Activated B cell treated with CpG ODN at 0.5 μM for 24 hours (primary cell): ENCODE results near the gene FUT1. TPM values are rescaled to one million over a fixed set of nuclear protein-coding genes. Genes with fewer than 3 reads are reported as not detected.

Source experiments
- ATAC-seq: fragments of 200-7000 bp; cut with Tn5 transposase; one replicate; pipeline ENCODE4 v1.10.0; 2021; ENCODE audit warnings: low read depth, mild to moderate bottlenecking, moderate library complexity
- CTCF ChIA-PET: fragments of 350-600 bp; sonication (Branson Sonifier 250); formaldehyde crosslinking; loops from one replicate; lab custom pipeline; 2021; ENCODE audit warnings: antibody characterized with exemption; lab: Charles Lee
- POLR2A ChIA-PET: fragments of 350-600 bp; sonication (Branson Sonifier 250); formaldehyde crosslinking; loops from one replicate; lab custom pipeline; 2021; ENCODE audit warnings: antibody characterized with exemption; lab: Charles Lee
- DNase-seq: peaks from one replicate; pipeline ENCODE4 v3.0.0; 2022
- H3K27ac Mint-ChIP-seq: one replicate; pipeline ENCODE4 v1.8.0; 2020; ENCODE audit warnings: mixed read lengths
- H3K27me3 Mint-ChIP-seq: one replicate; pipeline ENCODE4 v1.8.0; 2021; ENCODE audit warnings: mixed read lengths
- H3K36me3 Mint-ChIP-seq: one replicate; pipeline ENCODE4 v1.8.0; 2021; ENCODE audit warnings: low read depth, mixed read lengths
- H3K4me1 Mint-ChIP-seq: one replicate; pipeline ENCODE4 v1.8.0; 2021; ENCODE audit warnings: mixed read lengths
- H3K4me3 Mint-ChIP-seq: one replicate; pipeline ENCODE4 v1.8.0; 2020; ENCODE audit warnings: mild to moderate bottlenecking, mixed read lengths
- H3K9me3 Mint-ChIP-seq: one replicate; pipeline ENCODE4 v1.8.0; 2020; ENCODE audit warnings: mixed read lengths
- CTCF ChIP-seq: fragments of 200-600 bp; IDR thresholded peaks from one replicate; pipeline ENCODE4 v1.8.0; 2022; ENCODE audit warnings: antibody characterized with exemption, mild to moderate bottlenecking
- intact Hi-C: fragments of 100-400 bp; cut with micrococcal nuclease; formaldehyde crosslinking; loops from one replicate; pipeline ENCODE4 v1.15.1; 2024
- total RNA-seq: library from RNA; stranded (reverse); gene quantifications from 2 replicates; pipeline ENCODE4 v1.2.3, GENCODE V29; 2022

Gene FUT1
- total RNA-seq, 1 donor from 2014 or later = not detected

GRCh38 chr19:48751845-48752495 is 471 bp downstream of the FUT1 start:
- Mint-ChIP-seq H3K9me3 (no peaks in the 10 kb centered on the region), H3K4me1 (peaks cover 12% of the 10 kb centered on the region), H3K36me3 (no peaks in the 10 kb centered on the region), H3K4me3 (peak overlapping the region; percentile 64), H3K27ac (no peak overlapping the region), H3K27me3 (peaks cover 36% of the 10 kb centered on the region)
- no peak for TF ChIP-seq CTCF
- ChIA-PET POLR2A (interaction anchor here (0.6 to 0.7 kb wide), 2 partner anchors 11 to 38 kb away, joined by 3 read pairs; no protein-coding TSS in a partner anchor), CTCF (interaction anchor here (0.9 kb wide), 1 partner anchor 13 kb away, joined by 3 read pairs; no protein-coding TSS in a partner anchor)
- DNase-seq (no peak), ATAC-seq (no peak)
- intact Hi-C loops = loop anchor here (2.0 kb wide), 1 partner anchor 29 kb away; no protein-coding TSS in a partner anchor

DNA sequence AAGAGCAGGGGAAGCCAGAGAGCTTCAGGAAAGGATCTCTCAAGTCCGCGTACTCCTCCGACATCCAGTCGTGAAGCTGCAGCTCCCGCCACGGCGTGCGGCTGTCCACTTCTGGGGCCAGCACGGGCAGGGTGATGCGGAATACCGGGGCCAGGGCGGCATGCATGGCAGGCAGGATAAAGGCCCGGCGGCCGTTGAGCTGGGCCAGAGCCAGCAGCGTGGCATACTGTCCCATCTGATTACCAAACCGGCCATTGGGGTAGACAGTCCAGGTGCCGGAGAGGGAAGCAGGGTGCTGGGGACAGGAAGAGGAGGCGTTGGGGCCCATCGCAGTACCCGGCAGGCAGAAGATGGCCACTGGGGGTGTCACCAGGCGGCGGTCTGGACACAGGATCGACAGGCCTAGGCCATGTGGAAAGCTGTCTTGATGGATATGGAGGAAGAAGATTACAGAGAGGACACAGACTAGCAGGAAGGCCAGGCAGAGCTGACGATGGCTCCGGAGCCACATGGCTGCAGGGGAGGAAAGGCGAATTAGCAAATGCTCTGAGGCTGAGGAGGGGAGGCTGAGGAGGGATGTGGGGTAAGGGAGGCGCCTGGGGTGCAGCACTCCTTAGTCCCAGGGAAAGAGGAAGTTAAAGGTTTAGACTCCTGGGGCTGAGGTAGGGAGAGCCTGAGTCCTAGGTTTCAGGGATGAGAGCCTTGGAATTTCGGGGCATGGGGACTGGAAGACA is 1.5 kb downstream of the FUT1 start:
- H3K36me3 Mint-ChIP-seq = no peaks in the 10 kb centered on the region
- no peaks in the 10 kb centered on the region for H3K9me3 Mint-ChIP-seq
- POLR2A ChIA-PET = no interaction called here
- CTCF ChIA-PET = no interaction called here
- H3K27me3 Mint-ChIP-seq = peaks cover 41% of the 10 kb centered on the region
- DNase-seq (no peak), ATAC-seq (no peak)
- no peak for TF ChIP-seq CTCF
- peaks cover 12% of the 10 kb centered on the region for H3K4me1 Mint-ChIP-seq
- H3K4me3 Mint-ChIP-seq = peak overlapping the region; percentile 20
- no peak overlapping the region for H3K27ac Mint-ChIP-seq
- intact Hi-C loops = no loop called here

GRCh38 chr19:48750351-48750750 is 2.1 kb downstream of the FUT1 start:
- intact Hi-C loops = no loop called here
- Mint-ChIP-seq H3K4me3 (no peak overlapping the region), H3K27me3 (peaks cover 43% of the 10 kb centered on the region), H3K4me1 (peaks cover 12% of the 10 kb centered on the region), H3K9me3 (peaks cover 2% of the 10 kb centered on the region), H3K27ac (no peak overlapping the region), H3K36me3 (no peaks in the 10 kb centered on the region)
- DNase-seq = no peak
- ChIA-PET POLR2A (no interaction called here), CTCF (no interaction called here)
- ATAC-seq = no peak
- no peak for TF ChIP-seq CTCF

DNA sequence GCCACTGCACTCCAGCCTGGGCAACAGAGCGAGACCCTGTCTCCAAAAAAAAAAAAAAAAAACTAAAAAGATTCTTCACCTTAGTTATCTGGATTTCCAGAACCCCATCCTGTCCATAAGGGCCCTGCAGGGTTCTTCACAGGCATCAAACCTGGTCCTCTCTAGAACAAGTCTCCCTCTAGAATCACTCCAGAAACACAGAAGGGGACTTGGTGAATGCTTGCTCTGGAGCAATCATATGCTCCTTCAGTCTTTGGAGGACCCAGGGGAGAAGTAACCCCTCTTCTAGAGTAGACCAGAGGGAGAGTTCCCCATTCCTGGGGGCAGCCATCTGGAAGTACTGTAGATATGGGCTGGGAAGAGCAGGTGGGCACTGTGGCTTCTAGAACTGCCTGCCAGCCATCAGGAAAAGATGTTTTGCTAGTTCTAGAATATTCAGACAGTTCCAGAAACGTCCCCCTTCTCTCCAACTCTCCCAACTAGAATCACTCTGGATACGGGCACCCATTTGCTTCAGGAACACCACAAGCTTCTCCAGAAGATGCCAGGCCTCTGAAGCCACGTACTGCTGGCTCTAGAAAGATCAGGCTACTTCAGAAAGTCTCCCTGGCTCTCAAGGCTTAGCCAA is 2.8 kb downstream of the FUT1 start:
- no peak for DNase-seq
- Mint-ChIP-seq H3K9me3 (peaks cover 2% of the 10 kb centered on the region), H3K36me3 (no peaks in the 10 kb centered on the region)

More for the DNA sequence above, 2.8 kb downstream of the FUT1 start:
- ChIA-PET CTCF (no interaction called here), POLR2A (no interaction called here)
- Mint-ChIP-seq H3K27me3 (peaks cover 39% of the 10 kb centered on the region), H3K27ac (no peak overlapping the region), H3K4me1 (peaks cover 12% of the 10 kb centered on the region), H3K4me3 (no peak overlapping the region)
- no peak for ATAC-seq
- intact Hi-C loops = loop anchor here (5.0 kb wide), 1 partner anchor 237 kb away; the partner anchor contains the start of gene LMTK3
- TF ChIP-seq CTCF = no peak
